GM18511 (cell line): ENCODE data around the gene ALLC.
A peak's percentile ranks its signal among the peaks of the same experiment; 100 is the strongest.

ENCODE experiments used
- ATAC-seq: cut with Tn5 transposase; IDR thresholded peaks from one replicate; pipeline ENCODE4 v1.9.1; 2021; ENCODE audit warnings: mild to moderate bottlenecking, moderate library complexity; ENCODE audit not compliant: unreplicated experiment

ALLC gene

GRCh38 chr2:3639015-3639630, 18.9 kb upstream of the ALLC start:
- ATAC-seq = no peak

- no peak for ATAC-seq
Observed at GRCh38 chr2:3639653-3640052, 18.3 kb upstream of the ALLC start.

GRCh38 chr2:3641181-3641580, 16.8 kb upstream of the ALLC start:
- ATAC-seq = no peak

- ATAC-seq = no peak
Observed at GRCh38 chr2:3641841-3642421, 16.1 kb upstream of the ALLC start.

DNA sequence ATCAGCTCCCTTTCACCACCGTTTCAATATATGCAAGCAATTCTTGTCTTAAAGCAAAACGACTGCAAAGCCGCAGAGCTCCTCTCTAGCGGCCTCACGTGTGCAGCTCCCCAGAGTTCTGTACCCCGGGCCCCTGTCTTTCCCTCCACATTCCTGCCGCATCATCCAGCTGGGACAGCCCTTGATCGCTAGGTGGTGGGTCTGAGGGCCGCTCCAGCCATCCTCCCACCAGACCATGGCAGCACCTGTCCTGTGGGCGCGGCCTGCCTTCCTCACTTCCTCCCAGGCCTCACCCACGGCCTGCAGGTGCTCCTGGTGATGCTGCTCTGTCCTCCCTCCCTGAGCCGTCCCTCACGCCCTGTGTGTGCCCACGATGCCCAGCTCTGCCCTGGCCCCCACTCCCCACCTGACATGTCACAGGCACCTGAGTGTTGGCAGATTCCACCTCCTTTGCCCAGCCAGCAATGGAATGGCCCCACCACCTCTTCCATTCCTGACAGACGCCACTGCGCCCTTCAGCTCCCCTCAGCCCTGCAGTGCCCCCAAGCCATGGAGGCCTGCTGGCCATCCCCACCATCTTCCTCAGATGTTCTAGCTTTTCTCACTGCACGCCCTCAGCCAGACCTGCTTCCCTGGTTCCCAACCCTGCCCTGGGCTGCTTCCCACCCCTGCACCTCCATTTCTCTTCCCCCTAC, 15.3 kb upstream of the ALLC start:
- ATAC-seq = no peak

- no peak for ATAC-seq
Observed at GRCh38 chr2:3643371-3644245, 14.4 kb upstream of the ALLC start.

DNA sequence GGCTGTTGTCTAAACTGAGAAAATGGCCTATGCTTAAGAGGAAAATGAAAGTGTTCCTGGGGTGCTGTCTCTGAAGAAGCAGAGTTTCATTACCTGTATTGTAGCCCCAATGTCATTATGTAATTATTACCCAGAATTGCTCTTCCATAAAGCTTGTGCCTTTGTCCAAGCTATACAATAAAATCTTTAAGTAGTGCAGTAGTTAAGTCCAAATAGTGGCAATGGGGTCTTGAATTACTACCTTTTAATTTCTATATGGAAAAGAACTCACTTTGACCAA, 13.8 kb upstream of the ALLC start:
- peak; percentile 90 for ATAC-seq

GRCh38 chr2:3644891-3645605, 13.0 kb upstream of the ALLC start:
- no peak for ATAC-seq

DNA sequence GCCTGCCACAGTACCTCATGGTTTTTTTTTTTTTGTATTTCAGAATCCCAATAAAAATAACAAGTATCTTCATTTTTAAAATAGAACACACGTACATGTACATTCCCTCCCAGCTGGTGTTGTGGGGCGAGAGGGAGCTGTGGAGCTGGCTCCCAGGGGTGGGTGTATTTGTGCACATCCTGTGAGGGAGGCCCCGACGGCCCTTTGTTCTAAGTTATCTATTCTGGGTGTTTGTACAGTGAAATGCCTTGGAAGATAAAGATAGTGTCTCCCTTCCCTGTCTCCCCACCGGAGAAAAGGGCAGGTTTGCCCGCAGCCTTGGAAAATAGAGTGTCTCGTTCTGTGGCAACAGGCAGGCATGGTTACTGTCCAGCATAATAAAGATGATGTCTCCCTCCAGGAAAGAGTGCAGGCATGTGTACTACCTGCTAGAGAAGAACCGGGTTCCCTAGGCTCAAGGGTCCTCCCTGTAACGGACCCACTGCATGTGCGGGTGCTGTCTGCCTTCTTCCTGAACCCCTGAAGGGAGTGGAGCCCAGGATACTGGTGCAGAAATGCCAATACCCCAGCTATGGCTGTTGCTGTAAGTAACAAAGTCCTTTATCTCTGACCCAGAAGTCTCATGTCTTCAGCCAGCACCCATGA, 12.1 kb upstream of the ALLC start:
- no peak for ATAC-seq

- no peak for ATAC-seq
Observed at GRCh38 chr2:3646446-3646845, 11.6 kb upstream of the ALLC start.

- ATAC-seq = no peak
Observed at GRCh38 chr2:3647246-3647645, 10.8 kb upstream of the ALLC start.

GRCh38 chr2:3647831-3648651, 10.0 kb upstream of the ALLC start:
- ATAC-seq = no peak

DNA sequence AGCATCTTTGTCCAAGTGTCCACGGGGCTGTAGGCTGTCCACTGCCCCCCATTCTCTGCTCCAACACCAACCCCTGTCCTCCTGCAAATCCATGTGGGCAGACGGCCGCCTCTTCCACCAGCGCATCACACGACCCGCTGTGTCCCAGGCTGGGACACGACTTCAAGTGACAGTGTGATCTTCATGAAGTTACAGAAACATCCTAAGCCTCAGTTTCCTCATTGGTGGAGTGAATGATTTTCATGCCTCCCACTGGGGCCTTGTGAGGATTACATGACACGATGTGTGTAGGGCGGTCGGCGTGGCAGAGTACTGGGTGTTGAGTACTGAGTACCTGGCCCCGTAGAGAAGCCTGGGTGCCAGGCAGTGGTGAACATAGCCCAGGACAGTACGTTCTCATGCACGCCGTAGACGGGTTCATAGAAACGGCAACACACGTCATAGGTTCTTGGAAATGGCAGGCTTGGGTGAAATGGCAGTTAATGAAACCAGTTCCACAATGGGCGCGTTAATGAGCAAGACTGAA, 9.3 kb upstream of the ALLC start:
- ATAC-seq = no peak

DNA sequence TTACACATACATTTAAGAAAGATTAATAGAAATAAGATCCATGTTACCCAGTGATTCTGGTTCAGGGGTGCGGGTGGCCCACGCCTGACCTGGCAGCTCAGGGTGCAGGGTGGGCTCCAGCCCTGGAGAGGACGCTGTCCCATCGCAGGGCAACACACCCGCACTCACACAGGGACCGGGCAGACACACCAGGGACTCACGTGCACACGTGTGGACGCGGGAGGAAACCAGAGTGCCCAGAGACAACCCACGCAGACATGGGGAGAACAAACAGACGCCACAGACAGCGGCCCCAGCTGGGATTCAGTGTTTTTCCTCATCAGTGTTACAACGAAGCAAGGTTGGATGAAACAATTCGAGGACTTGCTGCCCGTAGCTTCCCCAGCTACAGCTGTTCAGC, 8.4 kb upstream of the ALLC start:
- no peak for ATAC-seq

DNA sequence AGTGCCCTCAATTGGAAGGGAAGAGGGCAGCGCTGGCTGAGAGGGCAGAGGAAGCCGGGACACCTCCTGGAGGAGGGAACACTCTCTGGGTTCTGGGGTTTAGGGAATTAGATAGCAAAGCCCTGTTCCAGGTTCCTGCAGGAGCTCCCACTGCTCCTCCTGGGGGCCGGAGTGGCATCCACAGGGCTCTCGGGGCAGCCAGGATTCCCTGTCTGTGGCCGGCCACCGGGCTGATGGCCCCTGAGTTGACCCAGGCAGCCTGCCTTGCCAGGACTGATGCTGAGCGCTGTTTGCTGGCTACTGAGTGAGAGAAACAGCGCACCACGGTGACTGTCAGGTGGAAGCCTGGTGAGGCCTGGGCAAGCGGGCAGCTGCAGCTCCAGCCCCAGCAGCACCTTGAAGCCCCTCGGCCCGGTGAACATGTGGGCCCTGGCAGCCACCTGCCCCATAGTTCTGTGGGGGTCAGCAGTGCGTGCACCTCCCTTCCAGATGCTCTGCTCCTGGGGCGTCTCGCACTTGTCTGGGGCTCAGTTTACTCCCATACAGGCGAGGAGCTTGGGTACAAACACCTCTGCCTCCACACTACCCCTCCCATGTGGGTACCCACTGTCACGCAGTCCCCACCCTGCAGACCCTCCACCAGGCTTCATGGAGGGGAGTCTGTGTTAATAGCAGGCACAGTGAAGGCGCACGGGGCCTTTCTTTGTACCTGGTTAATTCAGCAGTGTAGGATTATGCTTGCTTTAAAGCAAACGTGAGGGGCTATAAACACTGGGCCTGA, 7.7 kb upstream of the ALLC start:
- ATAC-seq = no peak

DNA sequence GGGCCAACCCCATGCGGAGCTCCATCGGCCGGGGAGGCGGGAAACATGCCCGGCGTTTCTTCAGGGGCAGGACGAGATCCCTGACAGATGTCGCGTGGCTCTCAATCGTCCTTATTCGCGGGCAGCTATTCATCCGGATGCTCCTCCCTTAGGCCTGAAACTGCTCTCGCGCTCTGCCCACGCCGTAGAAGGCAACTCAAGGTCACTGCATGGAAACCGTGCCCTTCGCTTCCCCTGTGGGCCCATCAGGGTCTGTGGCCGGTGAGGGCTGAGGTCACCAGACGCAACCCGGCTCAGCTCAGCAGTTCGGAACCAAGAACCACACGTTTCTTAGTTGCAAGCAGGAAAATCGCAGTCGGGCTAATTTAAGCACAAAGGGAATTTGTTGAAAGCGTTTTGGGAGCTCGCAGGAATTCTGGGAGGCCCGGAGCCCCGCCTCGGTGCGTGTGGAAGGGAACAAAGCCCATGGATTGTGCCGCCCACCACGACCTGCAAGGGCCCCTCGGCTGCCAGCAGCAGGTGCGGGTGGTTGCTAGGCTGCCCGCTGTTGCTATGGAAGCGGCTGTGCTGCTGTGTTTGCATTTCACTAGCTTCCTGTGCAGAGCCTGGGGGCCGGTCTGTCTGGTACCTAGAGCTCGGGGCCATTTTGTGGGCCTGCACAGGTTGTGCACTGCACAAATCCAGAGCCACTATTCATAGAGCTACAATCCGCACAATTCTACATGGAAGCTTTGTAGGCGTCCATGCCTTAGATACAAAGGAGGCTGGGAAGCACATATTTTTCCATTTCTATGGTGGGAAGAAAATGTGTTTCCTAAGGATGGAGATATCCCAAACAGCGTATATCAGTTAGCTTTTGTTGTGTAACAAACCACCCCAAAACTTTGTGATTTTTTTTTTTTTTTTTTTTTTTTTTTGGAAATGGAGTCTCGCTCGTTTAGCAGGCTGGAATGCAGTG, 6.0 kb upstream of the ALLC start:
- peak; percentile 52 for ATAC-seq

DNA sequence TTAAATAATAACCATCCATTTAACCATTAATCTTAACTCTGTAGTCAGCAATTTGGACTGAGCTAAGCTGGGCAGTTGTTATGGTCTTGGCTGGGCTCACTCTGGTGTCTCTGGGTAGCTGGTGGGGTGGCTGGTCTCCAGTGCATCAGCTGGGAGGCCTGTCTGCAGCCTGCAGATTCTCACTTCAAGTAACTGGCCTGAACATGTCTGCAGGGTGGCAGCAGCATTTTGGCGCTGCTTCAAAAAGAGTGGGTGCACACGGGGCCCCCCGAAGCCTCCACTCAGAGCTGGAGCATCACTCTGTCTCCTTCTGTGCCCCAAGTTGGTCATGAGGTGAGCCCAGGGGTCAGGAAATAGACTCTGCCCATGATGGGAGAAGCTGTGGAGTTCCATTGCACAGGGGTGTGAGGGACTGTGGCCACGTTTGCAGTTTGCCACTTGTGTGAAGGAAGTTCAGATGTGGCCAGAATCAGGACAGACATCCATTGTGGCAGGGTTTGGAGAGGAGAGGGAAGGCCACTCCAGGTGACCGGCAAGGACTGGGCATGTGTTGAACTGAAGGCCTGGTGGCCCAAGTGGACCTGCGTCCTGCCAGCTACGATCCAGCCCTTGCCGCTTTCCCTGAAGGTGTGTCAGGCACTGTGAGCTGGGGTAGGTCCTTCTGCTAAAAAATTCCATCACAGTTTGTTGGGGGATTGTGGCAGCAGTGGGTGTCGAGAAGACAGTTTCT, 4.9 kb upstream of the ALLC start:
- no peak for ATAC-seq
